IMR-90 (cell line): ENCODE results near the gene PGAM4. TPM values are rescaled to one million over a fixed set of nuclear protein-coding genes. Genes with fewer than 3 reads are reported as not detected.

ENCODE experiments used
- ATAC-seq: fragments of 200-7000 bp; cut with Tn5 transposase; 2 replicates; pipeline ENCODE4 v1.9.1; 2020; ENCODE audit warnings: low read depth, mild to moderate bottlenecking, moderate library complexity
- BruUV-seq: library from RNA; stranded (reverse); fragments of 400-500 nt; replicated peaks from 2 replicates; lab custom pipeline; 2021; lab: Mats Ljungman, UMichigan
- CTCF ChIA-PET: fragments of 300-600 bp; formaldehyde crosslinking; extraction: SDS; loops from one replicate; lab custom pipeline; 2021; ENCODE audit warnings: antibody characterized with exemption; lab: Yijun Ruan, JAX
- POLR2A ChIA-PET: fragments of 300-600 bp; sonication (Branson Sonifier 250); formaldehyde crosslinking; loops from one replicate; lab custom pipeline; 2022; ENCODE audit warnings: antibody characterized with exemption; ENCODE audit not compliant: unreplicated experiment; lab: Charles Lee
- DNase-seq: peaks from one replicate; pipeline ENCODE4 v3.0.0; 2013
- H2AFZ ChIP-seq: replicated peaks from 2 replicates; pipeline ENCODE3; 2013; ENCODE audit warnings: low read length, mild to moderate bottlenecking; ENCODE audit not compliant: poor library complexity
- H2AK5ac ChIP-seq: 2 replicates; pipeline ENCODE4 v1.6.1; 2013; ENCODE audit warnings: low read depth, low read length, inconsistent platforms
- H2AK9ac ChIP-seq: replicated peaks from 2 replicates; pipeline ENCODE3; 2013; ENCODE audit warnings: mild to moderate bottlenecking, low read depth, low read length, moderate library complexity; ENCODE audit not compliant: poor library complexity
- H2BK120ac ChIP-seq: 2 replicates; pipeline ENCODE4 v1.6.1; 2013; ENCODE audit warnings: low read depth, low read length, inconsistent platforms
- H2BK15ac ChIP-seq: 3 replicates; pipeline ENCODE4 v1.6.1; 2013; ENCODE audit warnings: low read depth, low read length, inconsistent platforms
- H2BK20ac ChIP-seq: 2 replicates; pipeline ENCODE4 v1.6.1; 2013; ENCODE audit warnings: low read depth, mild to moderate bottlenecking, inconsistent platforms, low read length, moderate library complexity
- H2BK5ac ChIP-seq: 2 replicates; pipeline ENCODE4 v1.6.1; 2013; ENCODE audit warnings: mild to moderate bottlenecking, low read depth, low read length, inconsistent platforms; ENCODE audit not compliant: poor library complexity, severe bottlenecking
- H3K14ac ChIP-seq: replicated peaks from 2 replicates; pipeline ENCODE4 v1.6.1; 2013; ENCODE audit warnings: low read depth, low read length, inconsistent platforms
- H3K18ac ChIP-seq: 2 replicates; pipeline ENCODE4 v1.6.1; 2013; ENCODE audit warnings: low read depth, low read length, control low read depth
- H3K23ac ChIP-seq: 2 replicates; pipeline ENCODE4 v1.6.1; 2013; ENCODE audit warnings: low read depth, low read length, inconsistent platforms
- H3K27ac ChIP-seq: 2 replicates; pipeline ENCODE4 v1.5.1; 2013; ENCODE audit warnings: mild to moderate bottlenecking, control low read depth, low read length; ENCODE audit not compliant: insufficient read depth
- H3K27me3 ChIP-seq: 2 replicates; pipeline ENCODE4 v1.6.1; 2013; ENCODE audit warnings: low read length; ENCODE audit not compliant: control insufficient read depth, insufficient read depth
- H3K36me3 ChIP-seq: 2 replicates; pipeline ENCODE4 v1.6.1; 2013; ENCODE audit warnings: low read length, mixed read lengths; ENCODE audit not compliant: control insufficient read depth, insufficient read depth
- H3K4ac ChIP-seq: 2 replicates; pipeline ENCODE4 v1.6.1; 2013; ENCODE audit warnings: low read depth, low read length, inconsistent platforms
- H3K4me1 ChIP-seq: 2 replicates; pipeline ENCODE4 v1.6.1; 2013; ENCODE audit warnings: low read length, mixed read lengths; ENCODE audit not compliant: control insufficient read depth, insufficient read depth
- H3K4me2 ChIP-seq: 2 replicates; pipeline ENCODE4 v1.6.1; 2013; ENCODE audit warnings: low read depth, mild to moderate bottlenecking, control low read depth, low read length, moderate library complexity
- H3K4me3 ChIP-seq: 2 replicates; pipeline ENCODE4 v1.5.1; 2013; ENCODE audit warnings: low read depth, mild to moderate bottlenecking, control low read depth, low read length, moderate library complexity; ENCODE audit not compliant: insufficient read depth
- H3K56ac ChIP-seq: 2 replicates; pipeline ENCODE4 v1.6.1; 2013; ENCODE audit warnings: low read length, inconsistent platforms; ENCODE audit not compliant: insufficient read depth; ENCODE audit errors: extremely low read depth
- H3K79me1 ChIP-seq, 2 experiments: 2 replicates each; pipeline ENCODE4 v1.6.1; 2013; ENCODE audit warnings: low read length in 2 of 2, inconsistent platforms in 1 of 2, low read depth in 1 of 2
- H3K9ac ChIP-seq: 2 replicates; pipeline ENCODE4 v1.6.1; 2013; ENCODE audit warnings: low read depth, low read length, control low read depth
- H3K9me1 ChIP-seq: 2 replicates; pipeline ENCODE4 v1.6.1; 2013; ENCODE audit warnings: low read length, inconsistent platforms; ENCODE audit not compliant: insufficient read depth
- H3K9me3 ChIP-seq: 2 replicates; pipeline ENCODE4 v1.6.1; 2013; ENCODE audit warnings: low read length; ENCODE audit not compliant: control insufficient read depth, insufficient read depth
- H4K20me1 ChIP-seq: 2 replicates; pipeline ENCODE4 v1.6.1; 2013; ENCODE audit warnings: low read length, inconsistent platforms; ENCODE audit not compliant: insufficient read depth
- H4K5ac ChIP-seq: 2 replicates; pipeline ENCODE4 v1.6.1; 2013; ENCODE audit warnings: mild to moderate bottlenecking, low read depth, low read length, control low read depth
- H4K8ac ChIP-seq, 2 experiments: 2 replicates each; pipeline ENCODE4 v1.6.1; 2013; ENCODE audit warnings: low read depth in 2 of 2, low read length in 2 of 2, control low read depth in 1 of 2, inconsistent platforms in 1 of 2
- H4K91ac ChIP-seq: 2 replicates; pipeline ENCODE4 v1.6.1; 2013; ENCODE audit warnings: low read depth, low read length, inconsistent platforms; ENCODE audit not compliant: insufficient read depth
- BHLHE40 ChIP-seq: fragments of 150-350 bp; IDR thresholded peaks from 2 replicates; pipeline ENCODE4 v1.6.1; 2016; ENCODE audit warnings: mild to moderate bottlenecking, low read depth, low read length
- CEBPB ChIP-seq: IDR thresholded peaks from 2 replicates; pipeline ENCODE4 v1.6.1; 2012; ENCODE audit warnings: low read depth, low read length, improper control_type of control experiment
- ELK1 ChIP-seq: fragments of 150-350 bp; IDR thresholded peaks from 2 replicates; pipeline ENCODE4 v1.6.1; 2016; ENCODE audit warnings: low read depth, mild to moderate bottlenecking, low read length, moderate library complexity, borderline replicate concordance
- FOS ChIP-seq: fragments of 150-350 bp; IDR thresholded peaks from 2 replicates; pipeline ENCODE4 v1.6.1; 2016; ENCODE audit warnings: low read depth, low read length
- MAFK ChIP-seq: IDR thresholded peaks from 2 replicates; pipeline ENCODE4 v1.6.1; 2012; ENCODE audit warnings: low read depth, low read length, improper control_type of control experiment
- NFE2L2 ChIP-seq: fragments of 150-350 bp; IDR thresholded peaks from 2 replicates; pipeline ENCODE4 v1.6.1; 2016; ENCODE audit warnings: low read depth, mild to moderate bottlenecking, low read length
- POLR2A ChIP-seq: IDR thresholded peaks from 2 replicates; pipeline ENCODE4 v1.6.1; 2012; ENCODE audit warnings: mild to moderate bottlenecking, low read depth, low read length
- RFX5 ChIP-seq: IDR thresholded peaks from 2 replicates; pipeline ENCODE4 v1.8.0; 2012; ENCODE audit warnings: low read depth, mild to moderate bottlenecking, low read length, moderate library complexity
- SMC3 ChIP-seq: fragments of 150-350 bp; IDR thresholded peaks from 2 replicates; pipeline ENCODE4 v1.6.1; 2016; ENCODE audit warnings: low read depth, mild to moderate bottlenecking, antibody characterized with exemption, low read length, moderate library complexity
- USF2 ChIP-seq: fragments of 150-350 bp; IDR thresholded peaks from 2 replicates; pipeline ENCODE4 v1.6.1; 2017; ENCODE audit warnings: mild to moderate bottlenecking, antibody characterized with exemption, low read length, low read depth
- WGBS, 2 experiments: methylation state at CpG; one replicate each; pipeline versions ENCODE4 v1.1.5 to v1.1.7; 2013; ENCODE audit warnings: missing lambda C conversion rate in 2 of 2; ENCODE audit not compliant: insufficient read length in 1 of 2; ENCODE audit errors: extremely low coverage in 2 of 2; 5-methylcytosine and 5-hydroxymethylcytosine counted together
- dilution Hi-C: fragments of 300-500 bp; cut with HindIII; formaldehyde crosslinking; loops from one replicate; pipeline ENCODE4 v1.14.3; 2018; ENCODE audit warnings: low sequenced_read_pairs; ENCODE audit not compliant: unreplicated experiment
- in situ Hi-C: fragments of 300-500 bp; cut with MboI; formaldehyde crosslinking; loops from 3 replicates; pipeline ENCODE4 v1.14.3; 2019; ENCODE audit warnings: low sequenced_read_pairs, inconsistent platforms, mixed read lengths
- intact Hi-C: fragments of 100-400 bp; cut with micrococcal nuclease; formaldehyde crosslinking; loops from 2 replicates; pipeline ENCODE4 v1.10.0; 2022
- polyA plus RNA-seq, 3 experiments: library from polyadenylated mRNA; depleted of rRNA; stranded (reverse); fragments of >200 nt; gene quantifications; 2 replicates each; pipeline ENCODE4 v1.2.3, GENCODE V29; 2012; ENCODE audit warnings: low replicate concordance in 1 of 3
- total RNA-seq: library from RNA; depleted of rRNA; stranded (reverse); fragments of >200 nt; gene quantifications from 2 replicates; pipeline ENCODE4 v1.2.3, GENCODE V29; 2012

The PGAM4 gene
- total and polyA plus RNA-seq, 2 of the 4 experiments (the other 2 are of a cell fraction) = 0.46 to 0.72 TPM

GRCh38 chrX:77962068-77962902 is 7.2 kb downstream of the PGAM4 start:
- no peak overlapping the region for H3K4me3 ChIP-seq
- intact Hi-C loops (no loop called here), in situ Hi-C loops (no loop called here), dilution Hi-C loops (no loop called here)
- no peak overlapping the region for H3K56ac ChIP-seq
- H2BK15ac ChIP-seq = no peak overlapping the region
- H4K20me1 ChIP-seq = no peaks in the 10 kb centered on the region
- WGBS, 2 experiments = no CpG with 5 or more reads among the region's 13 CpGs
- H3K4me1 ChIP-seq = no peaks in the 10 kb centered on the region
- peak; percentile 4 for DNase-seq
- H4K5ac ChIP-seq = no peak overlapping the region
- no peak overlapping the region for H2AK9ac ChIP-seq
- H3K23ac ChIP-seq = no peak overlapping the region
- H2BK20ac ChIP-seq = peak overlapping the region; percentile 9; the same call in 1 of the 2 replicates
- H3K36me3 ChIP-seq = no peaks in the 10 kb centered on the region
- H3K18ac ChIP-seq = no peak overlapping the region; the same call in 1 of the 2 replicates
- TF ChIP-seq NFE2L2 (no peak), BHLHE40 (no peak), MAFK (no peak), USF2 (no peak), RFX5 (no peak), ELK1 (no peak), POLR2A (no peak), FOS (no peak), SMC3 (no peak), CEBPB (no peak)
- no peak overlapping the region; the same call in none of the 2 replicates for H4K91ac ChIP-seq
- H4K8ac ChIP-seq = no peak overlapping the region
- ChIA-PET POLR2A (no interaction called here), CTCF (no interaction called here)
- no TSS peak for BruUV-seq
- no peaks in the 10 kb centered on the region for H3K9me3 ChIP-seq
- H3K4me2 ChIP-seq = no peak overlapping the region
- no peaks in the 10 kb centered on the region for H3K9me1 ChIP-seq
- peaks cover 5 to 10% of the 10 kb centered on the region in 2 experiments for H3K79me1 ChIP-seq
- no peak overlapping the region for H2BK120ac ChIP-seq
- no peak overlapping the region for H3K14ac ChIP-seq
- H3K9ac ChIP-seq = no peak overlapping the region
- H3K4ac ChIP-seq = no peak overlapping the region
- no peak overlapping the region for H2AK5ac ChIP-seq
- peaks cover 2% of the 10 kb centered on the region; the same call in 1 of the 2 replicates for H3K27me3 ChIP-seq
- no peak for ATAC-seq
- H2BK5ac ChIP-seq = no peak overlapping the region
- H2AFZ ChIP-seq = peak overlapping the region; percentile 59
- no peak overlapping the region for H3K27ac ChIP-seq
